ENCODE results near the gene MAD2L1.
"Not testable (repeated sequence)": the region's sequence is repeated elsewhere in the genome, so short reads cannot be mapped to it uniquely, and the experiment has no call there.

The MAD2L1 gene

DNA sequence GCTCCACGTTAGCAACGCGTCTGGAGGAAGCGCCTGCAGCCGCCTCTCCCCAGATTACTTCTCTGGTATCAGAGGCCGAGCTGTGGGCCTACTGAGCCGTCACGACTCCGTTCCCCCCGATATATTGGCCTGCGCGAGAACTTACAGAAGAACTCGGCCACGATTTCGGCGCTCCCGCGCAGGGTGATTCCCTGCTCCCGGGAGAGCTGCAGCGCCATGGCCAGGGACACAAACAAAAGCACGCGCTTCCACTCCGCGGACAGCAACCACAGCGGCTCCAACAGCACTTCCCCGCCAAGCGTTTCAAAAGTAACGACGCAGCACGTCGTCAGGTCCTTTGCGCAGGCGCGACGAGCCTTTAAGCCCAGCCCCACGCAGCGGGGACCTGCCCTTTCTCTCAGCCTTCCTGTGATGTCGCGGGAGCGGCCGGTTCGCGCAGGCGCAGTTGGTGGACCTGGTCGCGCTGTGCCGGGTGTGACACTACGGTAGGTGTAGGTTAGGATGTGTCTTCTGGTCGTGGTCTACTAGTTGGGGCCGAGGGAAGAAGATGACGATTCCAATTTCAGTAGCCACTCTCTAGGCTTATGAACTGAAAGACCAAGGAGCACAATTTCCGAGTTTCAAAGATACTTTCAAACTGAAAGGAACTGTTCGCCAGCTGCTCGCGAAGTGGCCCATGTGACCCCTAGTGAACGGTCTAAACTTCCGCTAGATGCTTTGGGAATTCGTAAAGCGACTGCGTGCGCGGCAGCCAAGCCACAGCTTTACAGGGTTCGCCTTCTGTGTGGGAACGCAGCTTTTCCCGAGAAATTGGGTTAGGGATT, at the start of gene MAD2L1:
MAD2L1 (minus strand) TSS at position 332 of the 824 bp plus-strand sequence; CDS start at position 218, 114 bp downstream.
- peak; percentile 98 for DNase-seq

DNA sequence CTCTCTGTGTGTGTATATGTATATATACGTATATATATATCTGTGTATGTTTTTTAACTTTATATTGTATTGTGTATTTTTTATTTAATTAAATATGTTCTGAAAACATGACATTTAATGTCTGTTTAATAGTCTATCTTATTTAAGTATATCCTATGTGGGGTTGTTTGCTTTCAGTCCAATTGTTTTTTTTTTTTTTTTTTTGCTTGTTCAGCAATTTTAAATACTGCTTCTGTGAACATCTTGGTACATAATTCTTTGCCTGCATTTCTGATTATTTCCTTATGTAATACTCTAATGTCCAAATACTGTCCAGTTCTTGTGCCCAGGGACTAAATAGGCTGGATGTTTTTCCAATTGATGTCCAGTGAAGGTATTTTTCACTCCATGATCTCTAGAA, 45.1 kb upstream of the MAD2L1 start:
- no peak for DNase-seq

DNA sequence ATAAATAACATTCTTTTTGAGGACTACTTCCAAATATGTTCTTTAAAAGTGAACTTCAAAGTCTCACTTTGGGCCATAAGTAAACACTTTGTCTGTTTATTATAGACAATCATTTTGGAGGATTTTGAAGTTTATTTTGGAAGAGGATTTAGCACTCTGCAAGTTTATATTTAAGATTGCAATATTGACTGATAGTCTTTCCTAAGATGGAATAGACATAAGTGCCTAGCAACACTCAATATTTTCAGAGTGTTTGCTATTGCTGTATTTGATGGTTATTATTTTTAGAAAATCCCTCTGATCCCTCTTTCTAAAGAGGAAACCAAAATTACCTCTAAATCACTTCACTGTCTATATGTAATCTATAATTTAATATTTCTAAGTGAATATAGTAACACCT, 42.8 kb upstream of the MAD2L1 start:
- no peak for DNase-seq

DNA sequence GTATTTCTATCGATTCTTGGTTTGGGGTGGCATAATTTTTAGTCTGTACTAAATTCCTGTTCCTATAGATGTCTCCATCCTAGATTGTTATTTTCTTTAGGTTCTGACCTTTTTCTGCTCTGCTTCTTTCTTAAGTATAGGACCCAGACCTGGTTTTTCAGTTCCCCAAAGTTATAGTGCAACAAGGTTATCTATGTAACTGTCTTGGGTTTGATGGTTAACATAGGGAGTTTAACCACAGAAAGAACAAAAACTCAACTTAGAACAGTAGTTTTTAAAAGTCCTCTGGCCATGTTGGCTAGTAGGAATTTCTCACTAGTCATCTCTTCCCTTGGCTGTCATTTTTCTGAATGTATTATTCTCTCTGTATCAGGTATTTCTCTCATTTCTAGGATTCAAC, 38.8 kb upstream of the MAD2L1 start:
- DNase-seq, result no peak

DNA sequence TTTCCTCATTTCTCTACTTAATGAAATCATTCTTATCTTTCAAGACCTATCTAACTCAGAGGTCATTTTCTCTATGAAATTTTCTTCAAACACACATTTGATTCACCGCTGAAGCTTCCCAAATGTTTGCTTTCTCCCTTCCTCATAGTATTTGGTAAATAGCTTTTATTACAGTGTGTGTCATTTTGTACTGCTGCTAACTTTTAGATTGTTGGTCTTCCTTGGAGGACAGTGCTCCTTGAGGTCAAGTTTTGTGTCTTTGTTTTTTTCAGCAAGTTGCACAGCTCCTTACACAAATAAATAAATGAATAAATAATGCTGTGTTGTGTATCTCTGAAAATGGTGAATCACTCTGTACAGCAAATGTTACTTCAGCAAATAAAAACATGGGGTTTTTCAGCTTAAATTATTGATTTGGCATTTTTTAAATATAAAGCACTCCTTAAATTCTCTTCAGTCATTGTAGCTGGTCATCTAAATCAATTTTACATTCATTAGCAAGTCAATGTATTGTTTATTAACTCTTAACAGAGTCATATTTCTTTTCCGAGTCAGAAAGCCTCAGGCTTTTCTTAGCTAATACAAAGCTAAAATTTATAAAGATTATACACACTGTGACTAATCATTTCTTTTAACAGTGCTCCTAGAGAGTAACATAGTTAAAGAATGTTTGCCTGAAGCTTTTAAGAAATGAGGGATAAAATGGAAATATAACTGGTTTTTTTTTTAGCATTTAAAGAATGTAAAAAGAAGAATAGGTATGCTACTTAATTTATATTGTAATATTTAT, 30.1 kb upstream of the MAD2L1 start:
- no peak for DNase-seq

DNA sequence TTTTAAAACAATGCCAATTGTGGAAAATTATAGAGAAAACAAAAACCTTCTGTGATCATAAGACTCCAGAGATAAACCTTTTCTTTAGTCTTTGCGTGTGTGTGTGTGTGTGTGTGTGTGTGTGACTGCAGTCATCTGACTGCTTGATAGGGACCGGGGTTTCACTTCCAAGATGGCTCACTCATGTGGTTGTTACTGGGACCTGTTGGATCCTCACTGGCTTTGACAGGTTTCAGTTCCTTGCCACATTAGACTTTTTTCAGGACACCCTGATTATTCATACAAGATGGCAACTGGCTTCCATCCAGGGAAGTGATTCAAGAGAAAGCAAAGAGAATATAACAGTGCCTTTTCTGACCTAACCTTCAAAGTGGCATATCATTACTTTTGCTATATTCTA, 21.9 kb upstream of the MAD2L1 start:
- no peak for DNase-seq

DNA sequence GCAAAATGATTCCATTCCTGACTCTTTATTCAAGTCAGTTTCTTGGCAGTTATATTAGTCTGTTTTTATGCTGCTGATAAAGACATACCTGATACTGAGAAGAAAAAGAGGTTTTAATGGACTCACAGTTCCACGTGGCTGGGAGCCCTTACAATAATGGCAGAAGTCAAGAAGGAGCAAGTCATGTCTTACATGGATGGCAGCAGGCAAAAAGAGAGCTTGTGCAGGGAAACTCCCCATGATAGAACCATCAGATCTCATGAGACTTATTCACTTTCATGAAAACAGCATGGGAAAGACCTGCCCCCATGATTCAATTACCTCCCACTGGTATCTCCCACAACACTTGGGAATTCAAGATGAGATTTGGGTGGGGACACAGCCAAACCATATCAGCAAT, 21.4 kb upstream of the MAD2L1 start:
- not testable (repeated sequence) for DNase-seq

DNA sequence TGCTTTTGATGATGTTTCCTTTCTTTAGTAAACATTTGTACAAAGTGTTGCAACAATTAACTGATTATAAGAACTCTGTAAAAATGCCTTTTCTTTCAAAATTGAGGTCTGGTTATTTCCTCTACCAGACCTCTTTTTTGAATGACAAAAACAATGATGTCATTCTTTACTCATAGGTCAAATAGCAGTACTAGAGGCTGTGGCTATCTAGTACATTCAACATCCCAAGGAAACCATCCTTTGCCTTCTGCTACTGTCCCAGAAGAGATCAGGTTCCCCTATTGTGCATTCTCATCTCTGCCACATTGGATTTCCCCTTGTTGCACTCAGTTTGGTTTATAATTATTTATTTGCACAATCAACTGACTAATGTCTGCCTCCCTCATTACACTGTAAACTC, 19.1 kb upstream of the MAD2L1 start:
- no peak for DNase-seq

DNA sequence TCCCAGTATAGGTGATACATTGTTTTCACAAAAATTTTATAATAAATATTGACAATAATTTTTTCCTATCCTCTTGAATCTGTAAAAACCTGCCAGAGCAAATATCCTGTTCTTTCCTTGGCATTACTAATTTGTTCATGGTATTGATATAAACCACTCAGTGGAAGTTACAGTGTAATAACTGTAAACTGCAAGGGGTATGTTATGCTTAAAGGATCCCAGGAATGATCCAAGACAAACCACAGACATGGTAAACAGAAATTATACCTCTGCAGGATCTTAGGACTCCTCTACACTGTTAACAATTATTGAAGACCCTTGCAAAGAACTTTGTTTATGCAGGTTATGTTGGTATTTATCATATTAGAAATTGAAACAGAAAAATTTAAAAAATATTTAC, 17.7 kb upstream of the MAD2L1 start:
- no peak for DNase-seq

DNA sequence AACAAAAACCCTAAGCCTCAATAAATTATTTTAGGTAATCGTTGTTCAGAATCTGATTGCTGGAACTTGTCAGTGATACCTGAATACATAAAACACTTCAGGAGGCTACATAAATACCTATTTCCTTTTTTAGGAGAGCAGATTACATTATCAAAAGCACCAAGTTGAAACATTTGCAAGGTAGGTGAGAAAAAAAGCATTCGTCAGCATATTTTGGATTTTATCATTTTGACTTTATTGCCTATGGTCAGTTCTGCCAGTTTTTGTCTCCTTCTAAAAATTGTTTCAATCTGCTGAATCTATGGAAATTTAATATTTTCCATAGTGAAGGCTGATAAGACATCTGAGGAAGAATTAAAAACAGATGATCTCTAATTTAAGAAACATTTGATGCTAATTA, 16.5 kb upstream of the MAD2L1 start:
- no peak for DNase-seq

DNA sequence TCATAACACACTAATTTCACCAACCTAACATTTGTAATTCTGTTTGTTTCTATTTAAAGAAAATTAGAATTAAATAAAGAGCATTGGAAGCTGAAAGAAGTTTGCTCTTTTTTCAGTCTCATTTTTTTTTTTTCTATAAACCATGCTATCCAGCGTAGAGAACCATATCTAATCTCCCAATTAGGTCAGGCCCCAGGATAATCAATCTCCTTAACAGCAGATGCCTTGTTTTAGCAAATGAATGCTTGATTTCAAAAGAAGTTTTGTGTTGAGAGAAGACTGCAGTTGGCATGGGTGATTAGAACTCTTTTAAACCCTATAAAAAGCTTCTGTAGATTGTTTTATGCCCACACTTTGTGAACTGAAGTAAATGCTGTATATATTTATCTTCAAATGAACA, 15.6 kb upstream of the MAD2L1 start:
- no peak for DNase-seq

DNA sequence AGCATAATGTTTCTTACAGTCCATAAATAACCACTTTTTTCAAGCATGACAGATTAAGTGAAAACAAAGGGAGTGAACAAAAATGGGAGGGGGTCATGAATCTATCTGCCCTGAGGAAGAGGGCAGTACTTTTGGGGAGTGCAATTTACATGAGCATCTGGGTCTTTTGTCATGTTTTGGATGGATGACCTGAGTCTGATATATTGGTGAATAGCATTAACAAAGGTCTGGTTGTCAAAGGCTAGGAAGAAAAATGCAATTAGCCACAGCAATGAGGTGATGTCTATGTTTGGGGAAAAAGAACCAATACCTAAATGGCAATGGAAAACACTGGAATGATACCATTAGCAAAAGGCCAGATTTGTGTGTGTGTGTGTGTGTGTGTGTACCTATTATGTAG, 15.1 kb upstream of the MAD2L1 start:
- no peak for DNase-seq

DNA sequence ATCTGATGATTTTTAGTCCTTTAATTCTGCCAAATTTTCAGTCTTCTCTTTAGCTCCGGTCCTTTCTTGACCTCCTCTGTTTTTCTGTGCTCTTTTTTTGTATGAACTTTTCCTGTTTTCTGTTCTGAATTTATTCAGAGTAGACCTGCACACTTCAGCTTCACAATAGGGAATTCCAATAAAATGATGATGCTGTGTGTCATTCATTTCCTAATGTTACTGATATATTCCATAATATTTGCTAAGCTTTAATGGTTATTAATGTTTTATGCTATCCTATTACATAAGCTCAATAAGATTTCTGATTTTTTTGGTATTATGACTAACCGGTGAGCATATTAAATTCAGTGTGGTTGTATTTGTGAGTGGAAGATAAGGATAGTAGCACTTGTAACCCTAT, 13.9 kb upstream of the MAD2L1 start:
- no peak for DNase-seq

DNA sequence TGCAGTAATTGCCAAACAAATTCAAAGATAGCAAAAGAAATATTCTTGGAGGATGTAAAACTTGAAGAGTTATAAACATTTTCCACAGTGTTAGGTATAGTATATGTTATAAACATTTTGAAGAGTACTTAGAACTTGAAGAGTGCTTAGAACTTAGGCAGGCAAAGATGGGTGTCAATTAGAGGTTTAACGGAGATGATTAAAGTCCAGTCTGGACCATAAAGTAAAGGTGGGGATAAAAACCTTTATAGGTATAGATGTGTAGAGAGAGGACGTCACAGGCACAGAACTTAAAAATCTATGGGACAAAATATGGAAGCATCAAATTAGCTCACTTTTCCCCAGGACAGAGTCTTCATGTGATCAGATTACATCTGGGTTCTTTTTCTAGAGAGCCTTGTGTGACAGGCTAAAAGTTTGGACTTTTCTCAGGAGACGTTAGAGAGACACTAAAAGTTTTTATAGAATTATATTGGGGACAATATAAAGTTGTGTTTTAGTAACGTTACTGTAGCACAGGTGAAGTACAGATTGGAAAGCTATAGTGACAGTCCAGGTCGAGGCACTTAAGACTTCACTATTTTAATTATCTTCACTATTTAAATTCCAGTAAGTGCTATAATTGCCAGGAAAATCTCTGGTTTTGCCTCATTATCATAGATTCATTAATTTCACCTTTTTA, 13.3 kb upstream of the MAD2L1 start:
- DNase-seq, result no peak

DNA sequence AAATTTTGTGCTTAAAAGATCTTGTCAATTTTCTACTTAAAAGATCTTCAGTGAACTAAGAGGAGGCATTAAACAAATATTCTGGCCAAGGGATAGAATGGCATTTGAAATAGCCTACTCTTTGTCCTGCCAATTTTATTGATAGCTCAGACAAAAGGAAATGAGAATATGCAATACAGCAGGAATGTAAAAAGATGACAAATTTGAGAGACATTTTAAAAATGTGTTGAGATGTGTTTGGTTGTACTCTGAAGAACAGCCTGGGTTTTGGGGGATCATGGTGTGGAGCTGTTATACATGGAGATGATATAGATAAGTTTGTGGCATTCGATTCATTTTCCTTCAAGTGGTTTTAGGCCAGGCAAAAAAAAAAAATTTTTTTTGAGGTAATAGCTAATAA, 11.6 kb upstream of the MAD2L1 start:
- DNase-seq, result no peak

DNA sequence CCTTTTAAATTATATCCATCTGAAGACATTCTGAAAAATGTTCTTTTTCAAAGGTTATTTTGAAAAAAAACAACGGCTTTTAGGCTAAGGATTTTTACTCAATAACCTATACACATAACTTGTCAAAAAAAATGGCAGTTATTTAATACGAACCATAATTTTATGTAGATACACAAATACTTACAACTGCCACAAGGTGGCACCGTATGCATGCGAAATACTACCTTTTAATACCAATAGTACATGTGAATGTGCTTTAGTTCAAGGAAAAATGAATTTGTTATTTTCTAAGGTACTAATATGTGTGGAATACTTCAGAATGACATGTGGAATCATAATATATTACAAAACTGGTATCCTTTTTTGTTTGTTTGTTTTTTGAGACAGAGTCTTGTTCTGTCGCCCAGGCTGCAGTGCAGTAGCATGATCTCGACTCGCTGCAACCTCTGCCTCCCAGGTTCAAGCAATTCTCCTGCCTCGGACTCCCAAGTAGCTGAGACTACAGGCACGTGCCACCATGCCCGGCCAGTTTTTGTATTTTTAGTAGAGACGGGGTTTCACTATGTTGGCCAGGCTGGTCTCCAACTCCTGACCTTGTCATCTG, 4.6 kb upstream of the MAD2L1 start:
- peak; percentile 36 for DNase-seq

DNA sequence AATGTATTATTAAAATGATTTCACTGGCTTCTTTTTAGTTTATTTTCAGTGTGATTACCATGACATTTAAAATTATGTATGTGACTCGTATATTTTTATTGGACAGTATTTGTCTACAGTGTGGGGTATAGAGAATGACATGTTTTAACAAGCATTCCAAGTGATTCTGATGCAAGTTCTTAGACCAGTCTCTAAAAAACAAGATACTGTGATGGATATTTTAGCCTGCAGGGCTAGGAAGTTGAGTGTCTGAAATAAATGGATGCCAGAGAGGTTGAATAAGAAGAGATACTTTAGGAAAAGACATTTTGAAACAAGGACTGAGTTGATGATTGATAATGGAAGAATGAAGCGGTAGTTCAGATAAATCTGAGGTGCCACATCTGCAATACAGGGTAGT, 3.5 kb upstream of the MAD2L1 start:
- no peak for DNase-seq

DNA sequence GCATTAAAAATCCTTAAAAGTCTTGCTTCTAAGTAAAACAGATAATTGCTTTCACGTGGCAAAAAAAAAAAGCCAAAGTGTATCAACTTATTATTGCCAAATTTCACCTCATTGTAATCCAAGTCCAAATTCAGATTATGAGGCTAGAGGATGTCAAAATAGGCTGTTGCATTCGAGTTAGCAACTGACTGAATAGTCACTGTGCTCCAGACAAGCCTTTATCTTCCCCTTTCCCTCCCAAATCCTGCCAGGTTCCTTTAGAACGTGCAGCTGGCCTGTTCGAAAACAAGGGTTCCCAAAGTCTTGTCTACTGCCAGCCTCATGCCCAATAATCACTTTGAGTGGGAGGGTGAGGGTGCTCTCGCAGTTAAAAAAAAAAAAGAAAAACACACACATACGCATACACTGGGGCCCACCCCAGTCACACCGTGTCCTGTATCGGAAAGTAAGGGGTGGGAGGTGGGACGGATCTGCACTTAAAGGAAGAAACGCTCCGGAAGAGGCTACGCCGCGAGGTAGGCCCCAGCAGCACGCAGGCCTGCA, 603 bp downstream of the MAD2L1 start:
- DNase-seq, result no peak

DNA sequence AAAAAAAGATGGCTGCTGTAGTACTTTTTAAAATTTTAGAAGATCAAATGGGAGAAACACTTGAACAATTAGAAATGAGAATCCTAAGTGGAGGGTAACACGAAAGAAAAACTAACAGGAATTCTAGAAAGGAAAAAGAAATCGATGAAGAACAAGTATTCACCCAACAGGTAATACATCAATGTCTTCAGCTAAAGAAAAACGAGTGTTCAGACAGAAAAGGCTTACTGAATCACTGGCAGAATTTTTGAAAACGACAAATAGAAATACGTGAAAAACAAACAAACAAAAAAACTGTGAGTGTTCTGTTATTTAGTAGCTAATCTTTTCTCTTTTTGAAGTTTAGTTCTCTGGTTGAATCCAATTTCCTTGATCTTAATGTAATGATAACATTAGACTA, 1.8 kb downstream of the MAD2L1 start:
- DNase-seq, result no peak

DNA sequence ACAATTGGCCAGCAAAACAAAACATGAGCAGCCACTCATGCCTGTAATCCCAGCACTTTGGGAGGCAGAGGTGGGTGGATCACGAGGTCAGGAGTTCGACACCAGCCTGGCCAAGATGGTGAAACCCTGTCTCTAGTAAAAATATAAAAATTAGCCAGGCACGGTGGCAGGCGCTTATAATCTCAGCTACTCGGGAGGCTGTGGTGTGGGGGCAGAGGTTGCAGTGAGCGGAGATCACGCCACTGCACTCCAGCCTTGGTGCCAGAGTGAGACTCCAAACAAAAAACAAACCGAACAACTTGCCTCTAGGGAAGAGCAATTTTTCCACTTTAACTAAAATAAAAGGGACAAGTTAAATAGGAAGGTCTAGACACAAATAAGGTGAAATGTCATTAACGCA, 2.9 kb downstream of the MAD2L1 start:
- DNase-seq, result not testable (repeated sequence)

DNA sequence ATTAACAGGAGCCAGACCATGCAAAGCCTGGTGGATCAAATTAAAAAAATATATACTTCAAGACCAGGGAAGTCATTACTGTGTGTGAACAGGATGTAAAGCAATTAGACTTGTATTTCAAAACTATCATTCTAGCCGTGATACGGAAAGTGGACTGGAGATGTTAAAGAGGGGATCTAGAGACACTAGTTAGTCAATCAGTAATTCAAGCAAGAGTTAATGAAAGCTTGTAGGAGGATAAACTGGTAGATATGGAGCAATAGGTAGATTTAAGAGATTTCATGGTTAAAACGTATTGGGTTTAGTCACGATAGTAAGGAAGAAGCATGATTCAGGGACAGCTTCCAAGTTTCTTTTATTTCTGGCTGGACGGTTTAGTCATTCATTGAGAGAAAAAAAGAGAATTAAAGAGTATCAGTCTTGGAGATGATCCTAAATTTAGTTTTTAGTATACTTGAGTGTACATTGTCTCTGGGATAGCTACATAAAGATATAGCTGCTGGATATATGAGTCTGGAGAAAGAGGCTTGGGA, 3.9 kb downstream of the MAD2L1 start:
- no peak for DNase-seq

DNA sequence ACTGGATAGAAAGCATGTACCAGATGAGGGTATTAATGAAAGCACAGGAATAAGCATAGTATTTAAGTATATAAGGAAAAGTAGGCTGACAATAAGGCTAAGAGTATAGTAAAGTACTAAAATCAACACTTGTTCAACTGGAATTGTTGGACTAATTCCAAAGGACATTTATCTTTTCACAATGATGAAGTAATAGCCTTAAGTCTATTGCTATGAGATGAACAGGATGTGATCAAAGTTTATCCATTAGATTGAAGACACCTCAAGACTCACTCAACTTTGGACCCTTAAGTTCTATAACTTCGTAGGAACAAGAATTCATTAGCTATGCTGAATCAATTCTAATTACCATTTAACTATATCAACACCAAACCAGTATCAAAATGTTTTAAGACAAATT, 7.6 kb downstream of the MAD2L1 start:
- DNase-seq, result no peak

DNA sequence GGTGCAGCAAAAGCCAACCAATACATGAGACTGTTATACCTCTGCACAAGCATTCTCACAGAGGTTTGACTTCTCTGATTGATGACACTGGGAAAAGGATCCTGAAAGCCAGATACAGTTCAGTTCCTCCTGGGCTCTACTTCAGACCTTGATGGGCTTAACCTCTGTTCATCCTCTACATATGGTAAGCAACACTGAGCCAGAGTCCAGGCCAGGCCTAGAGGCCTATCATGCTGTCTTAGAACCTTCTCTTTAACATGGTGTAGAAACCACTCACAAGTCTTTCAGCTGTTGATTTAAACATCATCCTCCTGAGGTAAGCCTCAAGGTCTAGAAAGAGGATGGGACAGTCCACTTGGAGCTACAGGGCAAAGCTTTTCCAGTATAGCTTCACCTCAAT, 9.2 kb downstream of the MAD2L1 start:
- no peak for DNase-seq
